ENCODE data around the gene IGF2. TPM values are rescaled to one million over a fixed set of nuclear protein-coding genes. Genes with fewer than 3 reads are reported as not detected.

The IGF2 gene
- total and polyA plus RNA-seq, 10 of the 15 experiments (the other 5 are each of a cell fraction or from before 2014, with no cell fraction given): 0.41 TPM; not detected in 9

DNA sequence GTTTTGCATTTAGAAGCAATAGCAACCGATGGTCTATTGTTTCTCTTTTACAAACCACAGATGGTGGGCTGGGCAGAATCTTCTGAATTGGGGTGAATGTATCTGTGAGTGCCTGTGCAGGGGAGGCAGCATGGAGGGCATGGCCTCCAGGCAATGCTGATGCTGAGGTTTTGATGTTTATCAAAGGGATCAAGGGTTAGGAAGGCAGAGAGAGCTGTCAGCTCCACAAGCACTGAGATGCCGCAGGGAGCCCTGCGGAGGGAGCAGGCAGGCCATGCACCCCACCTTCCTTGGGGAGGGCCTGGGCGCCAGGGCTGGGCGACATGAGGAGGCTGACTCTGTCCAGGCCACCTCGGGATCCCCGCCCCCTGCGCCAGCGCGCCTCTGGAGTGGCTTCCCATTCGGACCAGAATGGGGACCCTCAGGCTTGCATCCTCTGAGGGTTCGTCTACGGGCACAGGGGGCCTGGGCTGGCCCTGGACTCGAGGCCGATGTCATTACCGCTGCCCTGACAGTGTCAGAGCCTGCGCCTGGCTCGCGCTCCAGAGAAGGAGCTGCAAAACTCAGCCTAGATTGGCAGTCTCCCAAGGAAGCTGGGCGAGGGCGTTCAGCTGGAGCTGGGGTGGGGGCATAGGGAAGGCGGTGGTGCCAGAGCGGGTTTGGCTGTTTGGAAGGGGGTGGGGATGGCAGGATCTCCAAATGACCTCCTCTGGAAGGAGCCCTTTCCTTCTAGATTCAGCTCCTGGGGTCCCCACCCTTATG is 46.3 kb upstream of the IGF2 start:
- BruUV-seq (replicated peaks): no TSS peak
- no peak for ATAC-seq
- no peak for DNase-seq (ENCODE audit: low read depth, low spot score)
- CTCF ChIA-PET: no interaction called here
- in situ Hi-C loops (cut with MboI) (no loop called here), intact Hi-C loops (cut with micrococcal nuclease; ENCODE audit: unreplicated experiment) (no loop called here)
- TF ChIP-seq POLR2AphosphoS5 (IDR thresholded peaks at IDR 0.05; ENCODE audit: low read length): no peak
- TF ChIP-seq CHD2 (IDR thresholded peaks at IDR 0.05; ENCODE audit: borderline replicate concordance, low read depth, low read length): no peak
- no peak for TF ChIP-seq POLR2AphosphoS2 (IDR thresholded peaks at IDR 0.05; ENCODE audit: low read depth, low read length)
- TF ChIP-seq ZNF622 (IDR thresholded peaks at IDR 0.05): no peak
- TF ChIP-seq, protein P1, sequence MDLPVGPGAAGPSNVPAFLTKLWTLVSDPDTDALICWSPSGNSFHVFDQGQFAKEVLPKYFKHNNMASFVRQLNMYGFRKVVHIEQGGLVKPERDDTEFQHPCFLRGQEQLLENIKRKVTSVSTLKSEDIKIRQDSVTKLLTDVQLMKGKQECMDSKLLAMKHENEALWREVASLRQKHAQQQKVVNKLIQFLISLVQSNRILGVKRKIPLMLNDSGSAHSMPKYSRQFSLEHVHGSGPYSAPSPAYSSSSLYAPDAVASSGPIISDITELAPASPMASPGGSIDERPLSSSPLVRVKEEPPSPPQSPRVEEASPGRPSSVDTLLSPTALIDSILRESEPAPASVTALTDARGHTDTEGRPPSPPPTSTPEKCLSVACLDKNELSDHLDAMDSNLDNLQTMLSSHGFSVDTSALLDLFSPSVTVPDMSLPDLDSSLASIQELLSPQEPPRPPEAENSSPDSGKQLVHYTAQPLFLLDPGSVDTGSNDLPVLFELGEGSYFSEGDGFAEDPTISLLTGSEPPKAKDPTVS (IDR thresholded peaks at IDR 0.05; ENCODE audit: low read depth, low read length): no peak
- no peak for TF ChIP-seq RB1 (IDR thresholded peaks at IDR 0.05; ENCODE audit: borderline replicate concordance)
- no peak for TF ChIP-seq NFXL1 (IDR thresholded peaks at IDR 0.05; ENCODE audit: borderline replicate concordance)
- TF ChIP-seq CEBPB (IDR thresholded peaks at IDR 0.05; ENCODE audit: borderline replicate concordance in 1 of 2, low read depth in 2 of 2, low read length in 2 of 2): no peak
- TF ChIP-seq NR2F1 (conservative IDR thresholded peaks at IDR 0.05): no peak
- TF ChIP-seq, protein P2, sequence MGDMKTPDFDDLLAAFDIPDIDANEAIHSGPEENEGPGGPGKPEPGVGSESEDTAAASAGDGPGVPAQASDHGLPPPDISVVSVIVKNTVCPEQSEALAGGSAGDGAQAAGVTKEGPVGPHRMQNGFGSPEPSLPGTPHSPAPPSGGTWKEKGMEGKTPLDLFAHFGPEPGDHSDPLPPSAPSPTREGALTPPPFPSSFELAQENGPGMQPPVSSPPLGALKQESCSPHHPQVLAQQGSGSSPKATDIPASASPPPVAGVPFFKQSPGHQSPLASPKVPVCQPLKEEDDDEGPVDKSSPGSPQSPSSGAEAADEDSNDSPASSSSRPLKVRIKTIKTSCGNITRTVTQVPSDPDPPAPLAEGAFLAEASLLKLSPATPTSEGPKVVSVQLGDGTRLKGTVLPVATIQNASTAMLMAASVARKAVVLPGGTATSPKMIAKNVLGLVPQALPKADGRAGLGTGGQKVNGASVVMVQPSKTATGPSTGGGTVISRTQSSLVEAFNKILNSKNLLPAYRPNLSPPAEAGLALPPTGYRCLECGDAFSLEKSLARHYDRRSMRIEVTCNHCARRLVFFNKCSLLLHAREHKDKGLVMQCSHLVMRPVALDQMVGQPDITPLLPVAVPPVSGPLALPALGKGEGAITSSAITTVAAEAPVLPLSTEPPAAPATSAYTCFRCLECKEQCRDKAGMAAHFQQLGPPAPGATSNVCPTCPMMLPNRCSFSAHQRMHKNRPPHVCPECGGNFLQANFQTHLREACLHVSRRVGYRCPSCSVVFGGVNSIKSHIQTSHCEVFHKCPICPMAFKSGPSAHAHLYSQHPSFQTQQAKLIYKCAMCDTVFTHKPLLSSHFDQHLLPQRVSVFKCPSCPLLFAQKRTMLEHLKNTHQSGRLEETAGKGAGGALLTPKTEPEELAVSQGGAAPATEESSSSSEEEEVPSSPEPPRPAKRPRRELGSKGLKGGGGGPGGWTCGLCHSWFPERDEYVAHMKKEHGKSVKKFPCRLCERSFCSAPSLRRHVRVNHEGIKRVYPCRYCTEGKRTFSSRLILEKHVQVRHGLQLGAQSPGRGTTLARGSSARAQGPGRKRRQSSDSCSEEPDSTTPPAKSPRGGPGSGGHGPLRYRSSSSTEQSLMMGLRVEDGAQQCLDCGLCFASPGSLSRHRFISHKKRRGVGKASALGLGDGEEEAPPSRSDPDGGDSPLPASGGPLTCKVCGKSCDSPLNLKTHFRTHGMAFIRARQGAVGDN (IDR thresholded peaks at IDR 0.05): no peak
- TF ChIP-seq, protein P3, sequence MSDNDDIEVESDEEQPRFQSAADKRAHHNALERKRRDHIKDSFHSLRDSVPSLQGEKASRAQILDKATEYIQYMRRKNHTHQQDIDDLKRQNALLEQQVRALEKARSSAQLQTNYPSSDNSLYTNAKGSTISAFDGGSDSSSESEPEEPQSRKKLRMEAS (IDR thresholded peaks at IDR 0.05; ENCODE audit: low read depth, low read length): no peak
- TF ChIP-seq, protein P4, sequence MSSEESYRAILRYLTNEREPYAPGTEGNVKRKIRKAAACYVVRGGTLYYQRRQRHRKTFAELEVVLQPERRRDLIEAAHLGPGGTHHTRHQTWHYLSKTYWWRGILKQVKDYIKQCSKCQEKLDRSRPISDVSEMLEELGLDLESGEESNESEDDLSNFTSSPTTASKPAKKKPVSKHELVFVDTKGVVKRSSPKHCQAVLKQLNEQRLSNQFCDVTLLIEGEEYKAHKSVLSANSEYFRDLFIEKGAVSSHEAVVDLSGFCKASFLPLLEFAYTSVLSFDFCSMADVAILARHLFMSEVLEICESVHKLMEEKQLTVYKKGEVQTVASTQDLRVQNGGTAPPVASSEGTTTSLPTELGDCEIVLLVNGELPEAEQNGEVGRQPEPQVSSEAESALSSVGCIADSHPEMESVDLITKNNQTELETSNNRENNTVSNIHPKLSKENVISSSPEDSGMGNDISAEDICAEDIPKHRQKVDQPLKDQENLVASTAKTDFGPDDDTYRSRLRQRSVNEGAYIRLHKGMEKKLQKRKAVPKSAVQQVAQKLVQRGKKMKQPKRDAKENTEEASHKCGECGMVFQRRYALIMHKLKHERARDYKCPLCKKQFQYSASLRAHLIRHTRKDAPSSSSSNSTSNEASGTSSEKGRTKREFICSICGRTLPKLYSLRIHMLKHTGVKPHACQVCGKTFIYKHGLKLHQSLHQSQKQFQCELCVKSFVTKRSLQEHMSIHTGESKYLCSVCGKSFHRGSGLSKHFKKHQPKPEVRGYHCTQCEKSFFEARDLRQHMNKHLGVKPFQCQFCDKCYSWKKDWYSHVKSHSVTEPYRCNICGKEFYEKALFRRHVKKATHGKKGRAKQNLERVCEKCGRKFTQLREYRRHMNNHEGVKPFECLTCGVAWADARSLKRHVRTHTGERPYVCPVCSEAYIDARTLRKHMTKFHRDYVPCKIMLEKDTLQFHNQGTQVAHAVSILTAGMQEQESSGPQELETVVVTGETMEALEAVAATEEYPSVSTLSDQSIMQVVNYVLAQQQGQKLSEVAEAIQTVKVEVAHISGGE (CRISPR knock-in tag; IDR thresholded peaks at IDR 0.05): no peak
- no peak for TF ChIP-seq BCL11A (IDR thresholded peaks at IDR 0.05; ENCODE audit: low read depth, low read length)
- no peak for TF ChIP-seq SP1 (IDR thresholded peaks at IDR 0.05; ENCODE audit: low read depth, low read length)
- Histone ChIP-seq H3K4me2 (ENCODE audit: control insufficient read depth, insufficient read depth) (no peak overlapping the region), H3K4me3 (no peak overlapping the region), H4K20me1 (ENCODE audit: control insufficient read depth, insufficient read depth) (no peaks in the 10 kb centered on the region), H3K27ac (ENCODE audit: control insufficient read depth, insufficient read depth) (no peak overlapping the region), H3K4me1 (ENCODE audit: control insufficient read depth, insufficient read depth, low read length) (no peaks in the 10 kb centered on the region), H3K9ac (ENCODE audit: control insufficient read depth, insufficient read depth, low read length) (no peak overlapping the region), H3K79me2 (ENCODE audit: control insufficient read depth, insufficient read depth, low read length) (no peaks in the 10 kb centered on the region), H2AFZ (ENCODE audit: control insufficient read depth, low read depth, low read length) (no peak overlapping the region), H3K27me3 (replicated peaks in 1 of 2; ENCODE audit: control insufficient read depth in 2 of 2, insufficient read depth in 2 of 2, low read length in 1 of 2) (no peaks in the 10 kb centered on the region), H3K9me3 (replicated peaks; ENCODE audit: control insufficient read depth, insufficient read depth, low read length) (no peaks in the 10 kb centered on the region), H3K36me3 (ENCODE audit: control insufficient read depth in 2 of 2, insufficient read depth in 2 of 2, low read length in 1 of 2) (no peaks in the 10 kb centered on the region)
- no peak for FAIRE-seq
- POLR2A ChIA-PET: no interaction called here
- WGBS (ENCODE audit: insufficient coverage, insufficient replicate concordance, low lambda C conversion rate, missing lambda C conversion rate): 39% methylated on average over 23 of the region's 23 CpGs
- SMC1A ChIA-PET (ENCODE audit: uncharacterized antibody, unreplicated experiment): no interaction called here
- RAD21 ChIA-PET (ENCODE audit: unreplicated experiment): no interaction called here

Data from GM12878 (cell line).